GM18511 (cell line): Measurements from ENCODE around the gene FURIN.
A peak's percentile ranks its signal among the peaks of the same experiment; 100 is the strongest.
"Not testable (repeated sequence)": the region's sequence is repeated elsewhere in the genome, so short reads cannot be mapped to it uniquely, and the experiment has no call there.

Experiments
- ATAC-seq: cut with Tn5 transposase; IDR thresholded peaks from one replicate; pipeline ENCODE4 v1.9.1; 2021; ENCODE audit warnings: mild to moderate bottlenecking, moderate library complexity; ENCODE audit not compliant: unreplicated experiment

FURIN gene

DNA sequence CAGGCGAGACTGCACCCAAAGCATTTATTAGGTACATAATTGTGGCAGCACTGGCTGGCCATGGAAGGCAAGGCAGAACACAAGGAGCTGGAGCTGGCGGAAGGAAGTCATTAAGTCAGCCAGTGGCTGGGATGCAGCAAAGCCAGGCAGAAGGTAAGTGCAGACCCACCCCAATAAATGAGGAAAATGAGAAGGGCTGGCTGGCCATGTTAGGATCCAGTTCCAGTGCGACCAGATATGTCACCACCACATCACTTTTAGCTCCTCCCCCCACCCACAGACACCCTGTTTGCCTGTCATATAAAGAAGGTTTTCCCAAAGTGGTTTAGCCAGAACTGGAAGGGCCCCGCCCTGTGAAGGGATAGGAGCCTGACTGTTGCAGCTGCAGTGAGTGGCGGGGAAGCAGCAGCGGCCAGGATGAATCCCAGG, at the start of gene FURIN:
Gene FURIN, plus strand, starts transcription at position 328 of the 429 bp plus-strand sequence. CDS start 7,153 bp downstream, outside the sequence.
- no peak for ATAC-seq

GRCh38 chr15:90819390-90819789, 49.0 kb upstream of the FURIN start:
- no peak for ATAC-seq

DNA sequence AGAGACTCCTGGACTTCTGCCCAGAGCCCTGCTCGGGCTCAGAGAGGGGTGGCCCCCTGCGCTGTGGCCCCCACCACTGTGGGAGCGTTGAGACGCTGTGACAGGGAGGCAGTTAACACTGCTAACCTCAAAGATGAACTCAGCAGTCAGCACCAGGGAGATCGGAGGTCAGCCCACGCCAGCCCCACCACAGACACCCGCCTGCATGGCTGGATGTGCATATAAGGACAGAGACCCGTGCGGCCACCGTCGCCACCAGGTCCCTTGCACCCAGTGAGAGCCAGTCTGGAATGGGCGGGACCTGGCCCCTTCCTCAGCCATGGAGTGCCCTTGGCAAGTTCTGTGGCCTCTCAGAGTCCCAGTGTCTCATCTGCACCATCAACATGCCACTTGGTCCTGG, 48.5 kb upstream of the FURIN start:
- ATAC-seq, result no peak

DNA sequence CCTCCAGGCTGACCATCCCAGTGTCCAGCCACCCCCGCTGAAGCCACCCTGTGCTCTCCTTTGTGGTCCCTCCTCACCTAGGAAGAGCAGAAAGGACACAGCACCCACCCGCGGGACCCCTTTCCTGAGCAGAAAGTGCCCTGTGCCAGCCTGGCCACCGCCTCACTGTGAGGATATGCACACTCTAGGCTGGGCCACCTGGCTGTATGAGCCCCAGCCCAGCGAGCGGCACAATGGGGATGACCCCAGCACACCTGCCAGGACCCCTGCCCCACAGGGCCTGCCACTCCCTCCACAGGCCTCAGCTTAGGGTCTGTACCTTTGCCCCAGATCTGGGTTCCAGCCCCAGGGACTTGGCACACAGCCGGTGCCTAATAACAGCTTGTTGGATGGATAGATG, 47.9 kb upstream of the FURIN start:
- ATAC-seq, result no peak

DNA sequence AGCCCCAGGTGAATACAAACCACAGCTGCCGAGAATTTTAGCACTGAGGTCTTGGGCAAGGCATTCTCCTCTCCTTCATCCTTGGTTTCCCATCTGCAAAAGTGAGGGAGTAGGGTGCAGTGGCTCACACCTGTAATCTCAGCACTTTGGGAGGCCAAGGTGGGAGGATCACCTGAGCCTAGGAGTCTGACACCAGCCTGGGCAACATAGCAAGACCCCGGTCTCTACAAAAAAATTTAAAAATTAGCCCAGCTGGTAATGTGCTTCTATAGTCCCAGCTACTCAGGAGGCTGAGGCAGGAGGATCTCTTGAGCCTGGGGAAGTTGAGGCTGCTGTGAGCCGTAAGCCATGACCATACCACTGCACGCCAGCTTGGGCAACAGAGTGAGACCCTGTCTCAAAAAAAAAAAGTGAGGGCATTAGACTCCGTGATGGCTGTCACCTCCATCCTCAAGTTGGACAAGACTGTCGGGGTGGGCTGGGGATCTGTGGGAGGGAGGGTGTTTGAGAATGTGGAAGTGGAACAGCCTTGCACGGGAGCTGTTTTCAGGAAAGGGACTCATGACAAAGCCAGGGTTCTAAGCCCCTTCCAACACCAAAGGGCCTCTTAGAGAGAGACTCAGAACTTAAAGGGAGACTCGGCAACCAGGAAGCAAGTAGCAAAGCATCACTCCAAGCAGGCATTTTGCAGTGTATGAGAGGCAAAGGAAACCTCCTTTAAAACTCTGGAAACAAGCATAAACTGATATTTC, 46.0 kb upstream of the FURIN start:
- ATAC-seq, result no peak

DNA sequence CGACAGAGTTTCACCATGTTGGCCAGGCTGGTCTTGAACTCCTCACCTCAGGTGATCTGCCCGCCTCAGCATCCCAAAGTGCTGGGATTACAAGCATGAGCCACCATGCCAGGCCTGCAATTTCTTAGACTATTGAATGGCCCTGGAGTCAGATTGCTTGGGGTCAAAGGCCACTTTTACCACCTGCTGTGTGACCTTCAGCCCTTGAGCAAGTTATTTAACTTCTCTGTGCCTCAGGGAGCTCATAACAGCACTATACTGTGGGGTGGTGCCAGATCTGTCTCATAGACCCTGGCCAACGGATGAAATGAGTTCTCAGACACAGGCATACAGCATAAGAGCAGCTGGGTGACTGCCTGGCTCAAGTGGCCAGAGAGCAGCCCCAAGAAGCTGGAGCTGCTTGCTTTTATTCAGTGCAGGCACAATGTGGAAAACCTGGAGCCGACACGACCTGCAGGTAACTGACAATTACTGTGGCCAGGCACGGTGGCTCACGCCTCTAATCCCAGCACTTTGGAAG, 44.9 kb upstream of the FURIN start:
- no peak for ATAC-seq

- ATAC-seq, result not testable (repeated sequence)
Measured at GRCh38 chr15:90825115-90825899, 43.1 kb upstream of the FURIN start.

DNA sequence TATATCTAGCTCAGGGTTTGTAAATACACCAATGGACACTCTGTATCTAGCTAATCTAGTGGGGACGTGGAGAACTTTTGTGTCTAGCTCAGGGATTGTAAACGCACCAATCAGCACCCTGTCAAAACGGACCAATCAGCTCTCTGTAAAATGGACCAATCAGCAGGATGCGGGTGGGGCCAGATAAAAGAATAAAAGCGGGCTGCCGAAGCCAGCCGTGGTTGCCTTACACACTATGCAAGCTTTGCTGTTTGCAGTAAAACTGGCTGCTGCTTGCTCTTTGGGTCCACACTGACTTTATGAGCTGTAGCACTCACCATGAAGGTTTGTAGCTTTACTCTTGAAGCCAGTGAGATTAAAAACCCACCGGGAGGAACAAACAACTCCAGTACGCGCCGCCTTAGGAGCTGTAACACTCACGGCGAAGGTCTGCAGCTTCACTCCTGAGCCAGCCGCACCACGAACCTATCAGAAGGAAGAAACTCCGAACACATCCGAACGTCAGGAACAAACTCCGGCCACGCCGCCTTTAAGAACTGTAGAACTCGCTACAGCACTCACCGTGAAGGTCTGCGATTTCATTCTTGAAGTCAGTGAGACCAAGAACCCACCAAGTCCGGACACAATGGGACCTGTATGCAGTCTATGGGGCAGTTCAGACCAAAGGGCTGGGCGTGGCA, 42.0 kb upstream of the FURIN start:
- not testable (repeated sequence) for ATAC-seq

GRCh38 chr15:90826886-90827435, 41.4 kb upstream of the FURIN start:
- ATAC-seq, result no peak

GRCh38 chr15:90828111-90828510, 40.3 kb upstream of the FURIN start:
- ATAC-seq, result no peak

GRCh38 chr15:90829126-90829525, 39.3 kb upstream of the FURIN start:
- ATAC-seq, result no peak

DNA sequence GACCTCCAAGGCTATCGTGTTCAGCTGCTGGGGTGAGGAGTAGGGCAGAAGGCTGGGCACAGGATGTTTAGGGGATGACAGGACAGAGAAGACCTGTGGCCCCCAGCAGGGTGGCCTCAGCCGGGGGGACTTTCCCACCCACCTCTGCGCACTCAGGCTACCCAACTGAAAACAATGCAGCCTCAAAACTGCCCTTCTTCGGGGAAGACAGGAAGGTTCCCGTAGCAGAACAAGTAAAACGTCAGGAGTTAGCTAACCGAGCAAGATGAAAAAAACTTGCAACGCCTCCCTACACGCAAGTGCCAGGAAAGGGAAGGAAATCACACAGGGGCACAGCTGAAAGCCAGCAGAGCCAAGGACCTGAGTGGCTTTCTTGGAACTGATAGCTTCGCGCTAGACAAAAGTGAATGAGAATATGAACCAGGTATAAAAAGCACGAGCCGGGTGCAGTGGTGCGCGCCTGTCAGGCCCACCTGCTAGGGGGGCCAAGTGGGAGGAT, 38.4 kb upstream of the FURIN start:
- peak; percentile 68 for ATAC-seq

- no peak for ATAC-seq
Measured at GRCh38 chr15:90834626-90835025, 33.8 kb upstream of the FURIN start.

DNA sequence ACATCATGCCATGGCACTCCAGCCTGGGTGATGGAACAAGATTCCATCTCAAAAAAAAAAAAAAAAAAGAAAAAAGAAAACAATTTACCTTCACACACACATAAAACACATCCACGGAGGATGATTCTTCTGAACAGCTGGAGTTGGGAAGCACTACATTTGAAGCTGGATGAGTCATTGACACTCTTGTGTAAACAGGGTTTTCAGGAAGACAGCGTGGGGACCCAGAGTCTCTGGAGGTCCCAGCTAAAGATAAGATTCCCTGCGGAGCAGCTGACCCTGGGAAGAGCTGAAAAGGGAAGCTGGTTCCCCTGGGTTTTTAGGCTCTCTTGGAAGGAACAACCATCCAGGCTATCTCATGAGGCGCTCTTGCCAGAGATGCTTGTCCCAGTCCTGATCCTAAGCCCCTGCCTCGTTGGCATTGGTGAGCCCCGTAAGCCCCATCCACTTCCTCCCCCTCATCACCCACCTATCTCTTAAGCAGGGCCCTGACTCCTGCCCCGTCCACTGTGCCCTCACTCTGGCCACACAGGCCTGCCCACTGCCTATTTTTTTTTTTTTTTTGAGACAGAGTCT, 32.0 kb upstream of the FURIN start:
- no peak for ATAC-seq

DNA sequence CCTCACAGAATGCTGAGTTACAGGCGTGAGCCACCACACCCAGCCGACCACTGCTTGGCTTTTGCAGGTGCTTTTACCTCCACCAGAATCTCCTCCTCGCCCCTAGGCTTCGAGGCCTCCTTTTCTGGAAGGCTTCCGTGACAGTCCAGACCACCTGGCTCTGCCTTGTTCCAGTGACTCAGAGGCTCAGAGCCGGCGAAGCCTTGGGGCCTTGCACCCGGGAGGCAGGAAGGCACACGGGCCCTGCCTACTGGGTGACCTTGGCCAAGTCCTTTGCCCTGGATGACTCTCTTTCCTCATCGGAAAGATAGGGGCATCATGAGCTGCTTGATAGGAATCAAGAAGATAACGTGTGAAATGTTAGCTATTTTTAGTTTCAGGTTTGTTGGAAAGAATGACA, 31.3 kb upstream of the FURIN start:
- no peak for ATAC-seq

DNA sequence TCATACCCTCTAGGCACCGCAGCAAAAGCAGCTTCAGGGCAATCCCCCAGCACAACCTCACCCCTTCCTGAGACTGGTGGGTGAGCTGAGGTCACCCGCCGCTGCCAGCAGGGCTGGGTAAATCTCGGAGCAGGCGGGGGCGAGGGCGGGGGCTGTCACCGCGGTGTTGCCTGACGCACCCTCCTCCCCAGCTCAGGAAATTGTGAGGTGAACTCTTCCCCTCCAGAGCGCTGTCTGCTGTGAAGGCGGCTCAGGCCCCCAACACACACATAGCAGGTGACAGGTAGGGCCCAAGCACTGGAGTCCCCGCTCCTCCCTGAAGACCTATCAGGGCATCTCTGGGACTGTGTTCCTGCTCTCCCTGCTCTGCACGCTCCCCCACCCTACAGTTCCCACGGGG, 30.2 kb upstream of the FURIN start:
- no peak for ATAC-seq

DNA sequence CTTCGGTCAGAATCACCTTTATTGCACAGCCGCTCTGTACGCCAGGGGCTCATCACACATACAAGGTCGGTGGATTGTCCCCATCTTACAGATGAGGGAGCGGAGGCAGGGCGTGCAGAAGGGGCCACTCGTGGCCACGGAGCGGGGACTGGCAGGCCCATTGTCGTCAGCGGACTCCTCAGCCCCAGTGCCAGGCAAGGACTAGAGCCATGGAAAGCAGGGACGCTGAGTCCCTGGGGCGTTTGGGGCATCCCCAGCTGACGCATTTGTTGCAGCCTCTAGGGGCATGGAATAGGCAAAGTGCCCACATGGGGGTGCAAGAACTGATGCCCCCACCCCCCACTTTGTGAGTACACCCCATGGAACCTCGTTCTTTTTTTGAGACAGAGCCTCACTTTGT, 29.8 kb upstream of the FURIN start:
- ATAC-seq, result no peak

DNA sequence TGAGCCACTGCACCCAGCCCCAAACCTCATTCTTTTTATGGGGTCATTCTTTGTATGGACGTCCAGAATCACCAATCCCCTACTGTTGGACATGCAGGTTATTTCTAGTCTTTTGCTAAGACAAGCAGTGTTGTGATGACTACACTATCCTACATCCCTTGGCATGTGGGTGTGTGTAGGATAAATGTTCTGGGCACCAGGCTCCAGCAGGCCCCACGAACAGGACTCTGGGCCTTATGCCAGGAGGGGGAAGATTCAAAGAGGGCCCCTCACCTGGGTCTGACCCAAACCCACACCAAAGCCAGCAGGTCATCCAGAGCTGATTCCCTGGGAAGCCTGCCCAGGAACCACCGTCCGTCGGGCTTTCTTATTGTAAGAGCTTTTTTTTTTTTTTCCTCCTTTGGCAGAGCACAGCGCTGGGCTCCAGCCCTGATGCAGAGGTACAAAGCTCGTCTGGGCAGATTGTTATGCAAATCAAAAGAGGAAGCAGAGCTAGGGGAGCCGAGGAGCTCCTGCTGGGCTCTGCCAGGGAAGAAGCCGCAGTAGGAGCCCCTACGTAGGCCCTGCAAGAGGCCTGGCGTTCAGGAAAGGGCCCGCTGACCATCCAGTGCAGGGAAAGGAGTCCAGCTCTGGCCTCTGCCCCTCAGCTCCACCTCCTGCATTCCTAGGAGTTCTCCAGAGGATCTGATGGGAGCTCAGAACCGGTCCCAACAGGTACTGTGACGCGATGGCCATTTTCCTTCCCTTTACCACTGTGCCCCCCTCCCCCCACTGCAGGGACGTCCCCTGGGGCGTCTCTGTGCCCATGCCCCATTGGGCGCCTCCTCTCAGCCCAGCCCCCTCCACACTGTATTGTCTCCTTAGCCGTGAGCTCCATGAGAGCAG, 29.0 kb upstream of the FURIN start:
- ATAC-seq, result peak; percentile 79

- no peak for ATAC-seq
Measured at GRCh38 chr15:90840157-90840855, 28.1 kb upstream of the FURIN start.
